SK-N-SH (cell line): Measurements from ENCODE around the gene CLDN15. TPM values are rescaled to one million over a fixed set of nuclear protein-coding genes. Genes with fewer than 3 reads are reported as not detected.

Experiments
- CTCF ChIA-PET: fragments of 300-600, 350-600 bp; formaldehyde crosslinking; extraction: SDS; loops from one replicate; lab custom pipeline; 2021; lab: Yijun Ruan, JAX
- POLR2A ChIA-PET: fragments of 350-600 bp; sonication (Branson Sonifier 250); formaldehyde crosslinking; extraction: SDS; loops from one replicate; lab custom pipeline; 2020; ENCODE audit warnings: antibody characterized with exemption, inconsistent platforms; lab: Yijun Ruan, JAX
- DNase-seq: peaks from one replicate; pipeline ENCODE4 v3.0.0; 2012
- H2AFZ ChIP-seq: fragments of 200-600 bp; sonication (generic); 2 replicates; pipeline ENCODE4 v1.8.1; 2016; ENCODE audit warnings: antibody characterized with exemption, mild to moderate bottlenecking, low read depth
- H3F3A ChIP-seq: fragments of 200-600 bp; sonication (generic); replicated peaks from 2 replicates; pipeline ENCODE3; 2016; ENCODE audit warnings: antibody characterized with exemption, mild to moderate bottlenecking; ENCODE audit not compliant: insufficient read depth
- H3K27ac ChIP-seq, 2 experiments: fragments of 200-500 bp in 1 of 2; fragments of 200-600 bp in 1 of 2; sonication (Bioruptor generic) in 1 of 2; sonication (generic), shearing (Covaris generic) in 1 of 2; 2 replicates each; pipeline versions ENCODE4 v1.5.1 to v1.6.1; 2014 to 2016; ENCODE audit warnings: low read depth in 2 of 2, inconsistent platforms in 1 of 2, low read length in 1 of 2, mild to moderate bottlenecking in 1 of 2, mixed read lengths in 1 of 2
- H3K27me3 ChIP-seq: fragments of 200-600 bp; sonication (generic), shearing (Covaris generic); 2 replicates; pipeline ENCODE4 v1.6.1; 2016; ENCODE audit warnings: mixed run types; ENCODE audit not compliant: insufficient read depth
- H3K36me3 ChIP-seq, 2 experiments: fragments of 200-500 bp in 1 of 2; fragments of 200-600 bp in 1 of 2; sonication (Bioruptor generic) in 1 of 2; sonication (generic) in 1 of 2; replicated peaks in 1 of 2; 2 replicates each; pipeline versions ENCODE3 to v1.5.1; 2014 to 2016; ENCODE audit warnings: low read length in 1 of 2, mild to moderate bottlenecking in 1 of 2; ENCODE audit not compliant: insufficient read depth in 2 of 2, control insufficient read depth in 1 of 2
- H3K4me1 ChIP-seq, 2 experiments: fragments of 200-500 bp in 1 of 2; fragments of 200-600 bp in 1 of 2; sonication (Bioruptor generic) in 1 of 2; sonication (generic), shearing (Covaris generic) in 1 of 2; 2 replicates each; pipeline versions ENCODE4 v1.5.1 to v1.6.1; 2014 to 2016; ENCODE audit warnings: low read depth in 1 of 2, low read length in 1 of 2, mixed run types in 1 of 2; ENCODE audit not compliant: insufficient read depth in 2 of 2, control insufficient read depth in 1 of 2
- H3K4me2 ChIP-seq: fragments of 200-600 bp; sonication (generic), shearing (Covaris generic); 2 replicates; pipeline ENCODE4 v1.6.1; 2017; ENCODE audit warnings: mixed run types
- H3K4me3 ChIP-seq, 2 experiments: fragments of 200-500 bp in 1 of 2; fragments of 200-600 bp in 1 of 2; sonication (Bioruptor generic) in 1 of 2; sonication (generic), shearing (Covaris generic) in 1 of 2; 2 replicates each; pipeline versions ENCODE4 v1.5.1 to v1.8.1; 2014 to 2016; ENCODE audit warnings: low read depth in 2 of 2, inconsistent platforms in 1 of 2, low read length in 1 of 2, mild to moderate bottlenecking in 1 of 2, mixed read lengths in 1 of 2, moderate library complexity in 1 of 2
- H3K79me2 ChIP-seq: fragments of 200-600 bp; sonication (generic); 2 replicates; pipeline ENCODE4 v1.8.1; 2017; ENCODE audit warnings: mild to moderate bottlenecking; ENCODE audit not compliant: insufficient read depth
- H3K9ac ChIP-seq: fragments of 200-600 bp; sonication (generic); 2 replicates; pipeline ENCODE4 v1.6.1; 2017; ENCODE audit warnings: mixed run types
- H3K9me2 ChIP-seq: fragments of 200-600 bp; sonication (generic); 2 replicates; pipeline ENCODE4 v1.6.1; 2017; ENCODE audit warnings: mixed run types
- H3K9me3 ChIP-seq: fragments of 200-600 bp; sonication (generic); 2 replicates; pipeline ENCODE4 v1.6.1; 2017; ENCODE audit warnings: mixed run types, mild to moderate bottlenecking, moderate library complexity
- H4K20me1 ChIP-seq: fragments of 200-600 bp; sonication (generic); 2 replicates; pipeline ENCODE4 v1.6.1; 2017; ENCODE audit warnings: mild to moderate bottlenecking, mixed run types; ENCODE audit not compliant: insufficient read depth
- CTCF ChIP-seq: fragments of 200-600 bp; sonication (generic); IDR thresholded peaks from 2 replicates; pipeline ENCODE4 v1.6.1; 2017; ENCODE audit warnings: antibody characterized with exemption, mild to moderate bottlenecking, moderate library complexity
- EP300 ChIP-seq, 2 experiments: IDR thresholded peaks; 2 replicates each; pipeline versions ENCODE4 v1.4.0 to v1.6.1; 2012; ENCODE audit warnings: borderline replicate concordance in 1 of 2, low read depth in 1 of 2, low read length in 1 of 2
- FOXJ3 ChIP-seq: sonication (generic); formaldehyde crosslinking; IDR thresholded peaks from 2 replicates; pipeline ENCODE4 v1.5.1; 2020; ENCODE audit warnings: mild to moderate bottlenecking, missing genetic modification reagents
- FOXM1 ChIP-seq: IDR thresholded peaks from 2 replicates; pipeline ENCODE4 v1.4.0; 2012; ENCODE audit warnings: low read depth, mild to moderate bottlenecking
- GATA2 ChIP-seq: sonication (generic); formaldehyde crosslinking; IDR thresholded peaks from 2 replicates; pipeline ENCODE4 v1.5.0; 2020; ENCODE audit warnings: mild to moderate bottlenecking, missing genetic modification reagents
- JUND ChIP-seq: IDR thresholded peaks from 2 replicates; pipeline ENCODE4 v1.4.0; 2012
- MAX ChIP-seq: IDR thresholded peaks from 2 replicates; pipeline ENCODE4 v1.4.0; 2012; ENCODE audit warnings: low read depth
- MEF2A ChIP-seq: IDR thresholded peaks from 2 replicates; pipeline ENCODE4 v1.4.0; 2012; ENCODE audit warnings: low read depth, borderline replicate concordance
- PBX3 ChIP-seq: IDR thresholded peaks from 2 replicates; pipeline ENCODE4; 2012
- RCOR1 ChIP-seq: fragments of 150-350 bp; IDR thresholded peaks from 2 replicates; pipeline ENCODE4 v1.6.1; 2017; ENCODE audit warnings: antibody characterized with exemption, low read length
- REST ChIP-seq: IDR thresholded peaks from 2 replicates; pipeline ENCODE4 v1.6.1; 2012; ENCODE audit warnings: mild to moderate bottlenecking, low read depth, low read length, moderate library complexity
- RFX5 ChIP-seq: IDR thresholded peaks from 2 replicates; pipeline ENCODE4 v1.6.1; 2012; ENCODE audit warnings: mild to moderate bottlenecking, improper control_type of control experiment, low read length
- SIN3A ChIP-seq: IDR thresholded peaks from 2 replicates; pipeline ENCODE4 v1.6.1; 2012; ENCODE audit warnings: low read depth, mild to moderate bottlenecking, low read length, moderate library complexity, borderline replicate concordance
- SMC3 ChIP-seq: IDR thresholded peaks from 2 replicates; pipeline ENCODE4 v1.6.1; 2012; ENCODE audit warnings: low read depth, low read length, improper control_type of control experiment
- TEAD4 ChIP-seq: IDR thresholded peaks from 2 replicates; pipeline ENCODE4 v1.4.0; 2012; ENCODE audit warnings: mild to moderate bottlenecking, borderline replicate concordance; ENCODE audit not compliant: insufficient read depth
- USF1 ChIP-seq: IDR thresholded peaks from 2 replicates; pipeline ENCODE4 v1.4.0; 2012; ENCODE audit warnings: low read depth, borderline replicate concordance
- ZBTB33 ChIP-seq: IDR thresholded peaks from 2 replicates; pipeline ENCODE4 v1.4.0; 2012; ENCODE audit warnings: low read depth, borderline replicate concordance
- WGBS: methylation state at CpG from one replicate; pipeline ENCODE4 v1.1.6; 2017; ENCODE audit warnings: low lambda C conversion rate; 5-methylcytosine and 5-hydroxymethylcytosine counted together
- polyA plus RNA-seq, 3 experiments: library from polyadenylated mRNA; depleted of rRNA; stranded (reverse); fragments of >200 nt; gene quantifications; 2 replicates each; pipeline ENCODE4 v1.2.3, GENCODE V29; 2012

The CLDN15 gene
- polyA plus RNA-seq, 1 of the 3 experiments (the other 2 are of a cell fraction): 24.0 TPM

GRCh38 chr7:101265622-101266516 lies 28.3 kb upstream of the CLDN15 start:
- CTCF ChIA-PET: interaction anchor here (1.2 to 3.0 kb wide), 6 partner anchors 12 to 128 kb away, joined by 3 to 18 read pairs (median 4); no protein-coding TSS in a partner anchor

More at GRCh38 chr7:101265622-101266516, 28.3 kb upstream of the CLDN15 start:
- no peak for DNase-seq
- Histone ChIP-seq H3K27me3 (no peaks in the 10 kb centered on the region), H3K9me2 (no peaks in the 10 kb centered on the region), H3F3A (no peaks in the 10 kb centered on the region), H2AFZ (no peak overlapping the region), H3K4me3 (no peak overlapping the region), H3K4me1 (no peaks in the 10 kb centered on the region), H3K36me3 (no peaks in the 10 kb centered on the region), H3K27ac (no peak overlapping the region), H3K9ac (no peak overlapping the region), H3K79me2 (no peaks in the 10 kb centered on the region), H3K9me3 (no peaks in the 10 kb centered on the region), H3K4me2 (no peak overlapping the region), H4K20me1 (no peaks in the 10 kb centered on the region)
- TF ChIP-seq RFX5 (no peak), SIN3A (no peak), RCOR1 (no peak), TEAD4 (no peak), ZBTB33 (no peak), FOXJ3 (CRISPR knock-in tag) (no peak), PBX3 (no peak), SMC3 (no peak), GATA2 (CRISPR knock-in tag) (no peak), MAX (no peak), EP300 (IDR thresholded peaks at IDR 0.05; ENCODE audit: borderline replicate concordance in 1 of 2, low read depth in 1 of 2, low read length in 1 of 2) (no peak), CTCF (no peak), JUND (no peak), FOXM1 (no peak), MEF2A (no peak), REST (no peak), USF1 (no peak)
- POLR2A ChIA-PET: interaction anchor here (0.6 kb wide), 1 partner anchor 8 kb away, joined by 4 read pairs; no protein-coding TSS in a partner anchor
- WGBS: 67% methylated on average over 17 of the region's 17 CpGs
